Measurements from ENCODE around the gene RET. TPM values are rescaled to one million over a fixed set of nuclear protein-coding genes. Genes with fewer than 3 reads are reported as not detected.
A peak's percentile ranks its signal among the peaks of the same experiment; 100 is the strongest.

The RET gene
- total and polyA plus RNA-seq, 9 donors = 0.12 to 1.6 (median 0.75) TPM

GRCh38 chr10:43136995-43137716 lies 60.3 kb downstream of the RET start:
- intact Hi-C loops (cut with DNase I) = no loop called here
- DNase-seq = peak in 4 of 5 donors; percentile 41 to 56 (median 50)
- Histone ChIP-seq H3K4me1 (ENCODE audit: insufficient read depth) (peaks cover 4% of the 10 kb centered on the region), H3K9me3 (no peaks in the 10 kb centered on the region), H3K27me3 (no peaks in the 10 kb centered on the region), H3K27ac (peak overlapping the region; percentile 96 to 97), H3K36me3 (no peaks in the 10 kb centered on the region), H3K4me3 (peak overlapping the region; percentile 94)
- 11 to 21% (median 14%) methylated on average over 27 of the region's 27 CpGs for WGBS, 3 donors
- no peak for TF ChIP-seq CTCF (IDR thresholded peaks at IDR 0.05)
- TF ChIP-seq EP300 (IDR thresholded peaks at IDR 0.05) = no peak
- TF ChIP-seq POLR2A (IDR thresholded peaks at IDR 0.05) = no peak

GRCh38 chr10:43137717-43138020 lies 60.8 kb downstream of the RET start:
- WGBS, 3 donors = 0% methylated on average over 30 of the region's 30 CpGs
- intact Hi-C loops (cut with DNase I) = no loop called here
- Histone ChIP-seq H3K27ac (peak overlapping the region; percentile 96 to 97), H3K9me3 (no peaks in the 10 kb centered on the region), H3K4me1 (ENCODE audit: insufficient read depth) (peaks cover 4% of the 10 kb centered on the region), H3K27me3 (no peaks in the 10 kb centered on the region), H3K4me3 (peak overlapping the region; percentile 94), H3K36me3 (no peaks in the 10 kb centered on the region)
- TF ChIP-seq CTCF (IDR thresholded peaks at IDR 0.05) (no peak), EP300 (IDR thresholded peaks at IDR 0.05) (no peak), POLR2A (IDR thresholded peaks at IDR 0.05) (no peak)
- DNase-seq = peak; percentile 62 to 81 (median 75)

GRCh38 chr10:43138021-43138756 lies 61.3 kb downstream of the RET start, which contains the start of gene CSGALNACT2:
Gene CSGALNACT2, plus strand, starts transcription at chr10:43138445. Its CDS starts 16,705 bp downstream, at chr10:43155150.
- intact Hi-C loops (cut with DNase I) = no loop called here
- Histone ChIP-seq H3K4me1 (ENCODE audit: insufficient read depth) (peaks cover 4% of the 10 kb centered on the region), H3K36me3 (no peaks in the 10 kb centered on the region), H3K4me3 (peak within 1 kb of the TSS; percentile 94), H3K27ac (peak within 1 kb of the TSS; percentile 96 to 97), H3K9me3 (no peaks in the 10 kb centered on the region), H3K27me3 (no peaks in the 10 kb centered on the region)
- TF ChIP-seq EP300 (IDR thresholded peaks at IDR 0.05) (no peak), POLR2A (IDR thresholded peaks at IDR 0.05) (peak; percentile 86), CTCF (IDR thresholded peaks at IDR 0.05) (peak in 1 of 3 donors; percentile 11)
- peak; percentile 83 to 91 (median 88) for DNase-seq
- WGBS, 3 donors = 0 to 1% (median 1%) methylated on average over 52 to 93 of the region's 93 CpGs

- 0 to 1% (median 0%) methylated on average over 22 of the region's 22 CpGs for WGBS, 3 donors
- intact Hi-C loops (cut with DNase I) = no loop called here
- TF ChIP-seq CTCF (IDR thresholded peaks at IDR 0.05) (no peak), POLR2A (IDR thresholded peaks at IDR 0.05) (no peak), EP300 (IDR thresholded peaks at IDR 0.05) (no peak)
- Histone ChIP-seq H3K36me3 (no peaks in the 10 kb centered on the region), H3K9me3 (no peaks in the 10 kb centered on the region), H3K27ac (peak overlapping the region; percentile 96 to 97), H3K4me3 (peak overlapping the region; percentile 94), H3K27me3 (no peaks in the 10 kb centered on the region), H3K4me1 (ENCODE audit: insufficient read depth) (peaks cover 4% of the 10 kb centered on the region)
- DNase-seq = no peak
Observed at GRCh38 chr10:43138757-43139241, 61.9 kb downstream of the RET start.

Measured in ovary (tissue), 9 donors.